T-helper 2 cell treated with Interferon-gamma antibody and Interleukin-4, amounts not matched to agents 100 ng/mL and 5 ng/mL, for 36 hours (primary cell): ENCODE measurements around the gene HDAC5. TPM values are rescaled to one million over a fixed set of nuclear protein-coding genes. Genes with fewer than 3 reads are reported as not detected.
"Not testable (repeated sequence)": the region's sequence is repeated elsewhere in the genome, so short reads cannot be mapped to it uniquely, and the experiment has no call there.

Experiments used
- intact Hi-C: fragments of 100-400 bp; cut with micrococcal nuclease; formaldehyde crosslinking; loops from one replicate; pipeline ENCODE4 v1.15.1; 2023
- total RNA-seq: library from RNA; stranded (reverse); gene quantifications from 2 replicates; pipeline ENCODE4 v1.2.3, GENCODE V29; 2022

The HDAC5 gene
- total RNA-seq, 1 donor from 2014 or later, result 10.3 TPM

- intact Hi-C loops, result loop anchor here (2.0 kb wide), 2 partner anchors 52 to 56 kb away; partner anchors contain the start of genes HDAC5 and TMEM101
These were observed 52.3 kb downstream of the HDAC5 start for GRCh38 chr17:44071198-44071520.

GRCh38 chr17:44070455-44071197, 52.8 kb downstream of the HDAC5 start, which contains the start of gene G6PC3:
Gene G6PC3, plus strand, starts transcription at chr17:44070735. Its CDS starts 231 bp downstream, at chr17:44070966.
- intact Hi-C loops, result loop anchor here (2.0 kb wide), 2 partner anchors 52 to 56 kb away; partner anchors contain the start of genes HDAC5 and TMEM101

- intact Hi-C loops, result loop anchor here (2.0 to 5.0 kb wide), 3 partner anchors 53 to 257 kb away; partner anchors contain the start of genes HDAC5 and TMEM101
These were observed 53.4 kb downstream of the HDAC5 start for GRCh38 chr17:44069974-44070454.

- intact Hi-C loops, result loop anchor here (2.0 to 5.0 kb wide), 2 partner anchors 61 to 260 kb away; no protein-coding TSS in a partner anchor
These were observed 55.9 kb downstream of the HDAC5 start for GRCh38 chr17:44067545-44067940.

- intact Hi-C loops, result loop anchor here (1.0 to 5.0 kb wide), 3 partner anchors 60 to 261 kb away; partner anchors contain the start of gene HROB
These were observed 57.1 kb downstream of the HDAC5 start, which contains the start of gene LSM12 for GRCh38 chr17:44066204-44066930. Gene LSM12, minus strand, starts transcription at chr17:44066671. Its CDS starts 84 bp downstream, at chr17:44066587.

- intact Hi-C loops, result loop anchor here (1.0 to 5.0 kb wide), 3 partner anchors 59 to 262 kb away; partner anchors contain the start of gene HROB
These were observed 57.7 kb downstream of the HDAC5 start for GRCh38 chr17:44065668-44066203.

GRCh38 chr17:44063704-44064639, 59.5 kb downstream of the HDAC5 start:
- intact Hi-C loops, result no loop called here

GRCh38 chr17:44062871-44063270, 60.6 kb downstream of the HDAC5 start:
- intact Hi-C loops, result no loop called here

GRCh38 chr17:44061446-44061845, 62.0 kb downstream of the HDAC5 start:
- intact Hi-C loops, result no loop called here

GRCh38 chr17:44059101-44059892, 64.1 kb downstream of the HDAC5 start:
- intact Hi-C loops, result no loop called here

GRCh38 chr17:44053125-44053872, 70.1 kb downstream of the HDAC5 start:
- intact Hi-C loops, result no loop called here

GRCh38 chr17:44049294-44050060, 74.0 kb downstream of the HDAC5 start:
- intact Hi-C loops, result no loop called here

- intact Hi-C loops, result not testable (repeated sequence)
These were observed 76.5 kb downstream of the HDAC5 start for GRCh38 chr17:44046893-44047292.

- intact Hi-C loops, result no loop called here
These were observed 78.0 kb downstream of the HDAC5 start for GRCh38 chr17:44045486-44045885.

GRCh38 chr17:44044071-44044470, 79.4 kb downstream of the HDAC5 start:
- intact Hi-C loops, result no loop called here

- intact Hi-C loops, result no loop called here
These were observed 80.2 kb downstream of the HDAC5 start for GRCh38 chr17:44043272-44043696.

- intact Hi-C loops, result no loop called here
These were observed 83.4 kb downstream of the HDAC5 start for GRCh38 chr17:44039829-44040635.
